Mesodermal cell (in vitro differentiated cells): Measurements from ENCODE around the gene CNNM1.
A peak's percentile ranks its signal among the peaks of the same experiment; 100 is the strongest.

ENCODE experiments used
- H3K27ac ChIP-seq: 2 replicates; pipeline ENCODE4 v1.7.0; 2013; ENCODE audit warnings: mild to moderate bottlenecking, low read depth, low read length, moderate library complexity; ENCODE audit not compliant: severe bottlenecking
- H3K36me3 ChIP-seq: 2 replicates; pipeline ENCODE4 v1.7.1; 2013; ENCODE audit warnings: mild to moderate bottlenecking, low read length, moderate library complexity; ENCODE audit not compliant: control insufficient read depth, insufficient read depth
- H3K4me1 ChIP-seq: one replicate; pipeline ENCODE4 v1.7.1; 2013; ENCODE audit warnings: mild to moderate bottlenecking, low read length; ENCODE audit not compliant: insufficient read depth, control insufficient read depth, poor library complexity, severe bottlenecking
- H3K4me3 ChIP-seq: 2 replicates; pipeline ENCODE4 v1.7.0; 2013; ENCODE audit warnings: low read length, control low read depth, mild to moderate bottlenecking; ENCODE audit not compliant: insufficient read depth, poor library complexity, severe bottlenecking; ENCODE audit errors: extremely low read depth
- H3K9me3 ChIP-seq: 2 replicates; pipeline ENCODE4 v1.7.1; 2013; ENCODE audit warnings: mild to moderate bottlenecking, low read length, moderate library complexity; ENCODE audit not compliant: control insufficient read depth
- WGBS, 2 experiments: methylation state at CpG; one replicate each; pipeline ENCODE4 v1.1.5; 2013; ENCODE audit warnings: missing lambda C conversion rate in 2 of 2; ENCODE audit not compliant: insufficient coverage in 2 of 2; 5-methylcytosine and 5-hydroxymethylcytosine counted together

Gene CNNM1

DNA sequence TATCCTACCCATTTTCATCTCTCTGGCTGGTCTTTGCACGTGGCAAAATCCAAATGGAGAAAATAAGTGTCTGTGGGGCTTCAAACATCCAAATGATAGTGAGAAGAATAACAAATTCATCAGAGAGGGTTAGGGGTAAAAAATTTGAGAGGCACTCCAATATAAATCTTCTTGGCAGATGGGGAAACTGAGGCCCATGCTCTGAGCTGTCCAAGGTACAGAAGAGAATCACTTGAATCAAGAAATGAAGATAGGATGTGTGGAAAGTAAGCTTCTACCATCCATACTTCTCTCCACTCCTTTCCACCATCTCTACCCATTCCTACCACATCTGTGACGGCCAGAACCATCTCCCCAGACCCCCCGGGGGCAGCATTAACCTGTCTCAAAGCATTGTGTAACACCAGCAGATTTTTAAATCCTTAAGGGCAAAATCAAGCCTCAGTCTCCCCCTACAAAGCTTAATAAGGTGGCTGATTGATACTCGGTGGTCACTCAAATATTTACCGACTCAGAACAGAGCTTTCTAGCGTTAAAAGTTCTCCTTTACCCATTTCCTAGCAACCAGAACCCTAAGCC is 100.5 kb downstream of the CNNM1 start:
- whole genome bisulfite sequencing, 2 experiments: 20 to 25% methylated on average over 2 to 5 of the region's 6 CpGs
- Histone ChIP-seq H3K4me3 (peak overlapping the region; percentile 88), H3K9me3 (no peaks in the 10 kb centered on the region), H3K4me1 (no peaks in the 10 kb centered on the region), H3K27ac (no peak overlapping the region), H3K36me3 (peaks cover 17% of the 10 kb centered on the region)

DNA sequence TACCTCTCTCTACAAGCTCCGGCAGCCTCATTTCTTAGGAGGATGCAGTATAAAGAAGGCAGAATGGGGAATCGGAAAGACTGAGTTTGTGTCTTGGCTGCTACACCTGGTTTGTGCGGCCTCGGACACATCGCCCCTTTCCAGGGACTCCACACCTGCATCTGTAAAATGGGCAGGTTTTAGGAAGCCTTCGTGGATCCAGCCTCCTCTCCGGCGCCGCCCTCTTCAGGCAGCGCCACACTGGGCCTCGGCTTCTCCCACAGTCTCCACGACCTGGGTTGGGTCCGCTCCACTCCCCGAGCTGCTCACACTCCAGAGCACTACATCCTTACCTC is 100.9 kb downstream of the CNNM1 start:
- Histone ChIP-seq H3K4me3 (peak overlapping the region; percentile 88), H3K36me3 (peaks cover 12% of the 10 kb centered on the region), H3K4me1 (no peaks in the 10 kb centered on the region), H3K9me3 (no peaks in the 10 kb centered on the region), H3K27ac (peak overlapping the region; percentile 90)
- 4 to 5% methylated on average over 11 to 13 of the region's 14 CpGs for WGBS, 2 experiments

DNA sequence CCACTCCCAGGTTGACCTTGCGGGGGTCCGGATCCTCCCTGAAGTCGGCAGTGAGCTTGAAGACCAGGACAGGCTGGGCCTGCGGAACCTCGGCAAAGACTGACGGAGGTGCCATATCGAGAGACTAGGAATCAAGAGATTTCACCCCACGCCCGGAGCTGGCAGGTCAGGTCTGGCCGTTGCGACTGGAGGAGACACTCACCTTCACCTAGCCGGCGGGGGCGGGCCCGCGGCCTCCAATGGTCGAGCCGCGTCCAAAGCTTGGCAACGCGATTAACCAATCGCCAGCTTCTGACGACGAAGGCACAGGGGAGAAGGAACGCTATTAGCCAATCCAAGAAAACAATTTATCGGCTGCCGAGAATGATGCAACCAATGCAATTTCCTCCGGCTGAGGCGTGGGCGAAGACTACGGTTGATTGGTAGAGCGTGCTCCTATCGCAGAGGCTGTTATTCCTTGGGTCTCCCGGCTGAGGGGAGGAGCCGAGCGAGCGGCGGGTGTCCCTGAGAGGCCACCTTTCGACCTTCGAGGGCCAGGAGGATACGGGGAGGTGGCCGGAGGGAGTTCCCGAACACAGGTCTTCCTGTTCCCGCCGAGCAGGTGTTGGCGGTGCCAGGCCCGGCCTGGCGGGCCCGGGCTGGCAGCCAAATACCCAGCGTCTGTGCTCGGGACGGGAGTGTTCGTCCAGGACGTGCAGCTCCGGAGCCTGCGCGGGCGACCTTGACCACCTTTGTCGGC is 101.5 kb downstream of the CNNM1 start, which contains the start of gene GOT1:
Gene GOT1, minus strand, starts transcription at position 174 of the 739 bp plus-strand sequence. Its CDS starts 59 bp downstream, at position 115.
- H3K4me3 ChIP-seq: peak within 1 kb of the TSS; percentile 88
- H3K9me3 ChIP-seq: no peaks in the 10 kb centered on the region
- peak within 1 kb of the TSS; percentile 90 for H3K27ac ChIP-seq
- no peaks in the 10 kb centered on the region for H3K4me1 ChIP-seq
- peaks cover 7% of the 10 kb centered on the region for H3K36me3 ChIP-seq
- 1% methylated on average over 51 to 59 of the region's 59 CpGs for WGBS, 2 experiments

DNA sequence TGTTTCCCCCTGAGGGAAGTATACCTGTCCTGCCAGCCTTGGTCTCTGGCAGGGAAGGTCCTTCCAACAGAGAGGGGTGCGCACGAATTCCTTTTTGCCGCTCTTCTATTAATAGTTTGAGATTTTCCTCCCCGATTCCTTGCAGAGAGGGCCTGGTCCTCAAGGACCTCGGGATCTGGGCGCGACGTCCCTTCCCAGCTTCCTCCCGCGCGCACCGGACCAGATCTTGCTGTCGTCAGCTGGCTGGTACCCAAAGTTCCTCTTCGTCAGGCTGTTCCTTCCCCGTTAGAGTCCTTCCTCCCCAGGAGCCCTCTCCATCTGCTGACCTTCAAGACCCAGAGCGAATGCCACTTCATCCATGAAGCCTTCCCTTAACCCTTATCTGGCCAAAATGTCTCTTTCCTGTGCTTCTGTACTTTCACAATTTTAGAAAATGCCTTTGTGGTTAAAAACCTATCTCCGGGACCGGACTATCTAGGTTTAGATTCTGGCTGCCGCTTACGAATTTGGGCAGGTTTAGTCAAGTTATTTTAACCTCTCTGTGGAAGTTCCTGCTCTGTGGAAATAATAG is 102.1 kb downstream of the CNNM1 start:
- WGBS, 2 experiments: 3 to 5% methylated on average over 17 to 20 of the region's 20 CpGs
- no peaks in the 10 kb centered on the region for H3K9me3 ChIP-seq
- H3K36me3 ChIP-seq: peaks cover 5% of the 10 kb centered on the region
- H3K27ac ChIP-seq: peak overlapping the region; percentile 34
- H3K4me3 ChIP-seq: peak overlapping the region; percentile 88
- H3K4me1 ChIP-seq: no peaks in the 10 kb centered on the region

DNA sequence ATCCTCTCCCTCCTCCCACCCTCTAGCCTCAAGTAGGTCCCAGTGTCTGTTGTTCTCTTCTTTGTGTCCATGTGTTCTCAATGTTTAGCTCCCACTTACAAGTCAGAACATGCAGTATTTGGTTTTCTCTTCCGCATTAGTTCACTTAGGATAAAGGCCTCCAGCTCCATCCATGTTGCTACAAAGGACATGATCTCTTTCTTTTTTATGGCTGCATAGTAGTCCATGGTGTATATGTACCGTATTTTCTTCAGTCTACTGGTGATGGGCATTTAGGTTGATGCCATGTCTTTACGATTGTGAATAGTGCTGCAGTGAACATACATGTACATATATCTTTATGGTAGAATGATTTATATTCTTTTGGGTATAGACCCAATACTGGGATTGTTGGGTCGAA is 102.9 kb downstream of the CNNM1 start:
- Histone ChIP-seq H3K27ac (no peak overlapping the region), H3K4me3 (no peak overlapping the region), H3K4me1 (no peaks in the 10 kb centered on the region), H3K36me3 (peaks cover 5% of the 10 kb centered on the region), H3K9me3 (no peaks in the 10 kb centered on the region)
- 100% methylated on average over 1 of the region's 4 CpGs for WGBS, 2 experiments

DNA sequence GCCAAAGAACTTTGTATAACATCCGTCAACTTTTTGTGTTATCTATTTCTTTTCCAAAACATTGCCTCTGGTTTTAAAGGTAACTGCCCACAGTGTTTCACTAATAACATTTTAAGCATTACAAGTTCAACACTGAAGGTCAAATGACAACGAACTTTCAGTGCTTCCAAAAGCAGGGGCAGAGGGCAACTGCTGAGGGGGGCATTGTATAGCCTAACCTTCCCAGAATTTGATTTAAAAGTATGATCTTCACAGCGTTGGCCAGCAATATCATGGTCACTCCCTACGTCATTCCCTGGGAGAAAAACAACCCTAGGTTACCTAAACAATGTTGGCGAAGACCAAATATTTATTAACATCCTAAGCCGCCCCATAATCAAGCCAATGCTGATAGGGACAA is 103.7 kb downstream of the CNNM1 start:
- H3K4me3 ChIP-seq: no peak overlapping the region
- H3K27ac ChIP-seq: no peak overlapping the region
- no peaks in the 10 kb centered on the region for H3K4me1 ChIP-seq
- H3K36me3 ChIP-seq: peaks cover under 1% of the 10 kb centered on the region
- 91 to 96% methylated on average over 3 to 4 of the region's 6 CpGs for WGBS, 2 experiments
- H3K9me3 ChIP-seq: no peaks in the 10 kb centered on the region

DNA sequence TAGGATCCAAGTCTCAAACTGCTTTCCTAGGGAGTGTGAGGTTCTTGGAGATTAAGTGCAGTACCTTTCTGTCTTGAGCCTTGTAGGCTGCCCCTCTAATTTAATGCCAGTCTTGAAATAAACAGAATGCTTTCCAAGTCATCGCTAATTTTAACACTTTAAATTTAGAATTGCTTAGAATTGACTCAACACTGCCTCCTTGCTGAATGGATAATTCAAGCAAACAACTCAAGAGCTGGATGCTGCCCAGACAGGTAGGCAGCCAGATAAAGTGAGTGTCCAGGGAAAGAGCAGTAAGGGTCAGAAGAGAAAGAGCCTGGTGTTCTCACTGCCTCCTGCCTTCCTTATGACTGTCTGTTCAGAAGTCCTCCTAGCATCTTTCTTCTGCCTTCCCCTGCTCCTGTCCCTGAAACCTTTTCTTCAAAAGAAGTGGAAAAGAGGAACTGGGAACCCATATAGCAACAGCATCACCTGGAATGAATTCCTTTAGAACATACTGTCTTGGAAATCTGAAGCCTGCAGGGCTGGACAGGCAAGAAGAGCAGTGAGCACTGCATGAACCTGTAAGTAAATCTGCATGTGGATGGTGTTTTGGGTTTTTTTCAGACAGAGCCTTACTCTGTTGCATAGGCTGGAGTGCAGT is 104.3 kb downstream of the CNNM1 start:
- Histone ChIP-seq H3K9me3 (no peaks in the 10 kb centered on the region), H3K4me1 (no peaks in the 10 kb centered on the region), H3K4me3 (no peak overlapping the region), H3K27ac (no peak overlapping the region), H3K36me3 (no peaks in the 10 kb centered on the region)
- 38% methylated on average over 1 of the region's 1 CpG; no CpG with 5 or more reads in 1 of the 2 experiments for WGBS, 2 experiments

DNA sequence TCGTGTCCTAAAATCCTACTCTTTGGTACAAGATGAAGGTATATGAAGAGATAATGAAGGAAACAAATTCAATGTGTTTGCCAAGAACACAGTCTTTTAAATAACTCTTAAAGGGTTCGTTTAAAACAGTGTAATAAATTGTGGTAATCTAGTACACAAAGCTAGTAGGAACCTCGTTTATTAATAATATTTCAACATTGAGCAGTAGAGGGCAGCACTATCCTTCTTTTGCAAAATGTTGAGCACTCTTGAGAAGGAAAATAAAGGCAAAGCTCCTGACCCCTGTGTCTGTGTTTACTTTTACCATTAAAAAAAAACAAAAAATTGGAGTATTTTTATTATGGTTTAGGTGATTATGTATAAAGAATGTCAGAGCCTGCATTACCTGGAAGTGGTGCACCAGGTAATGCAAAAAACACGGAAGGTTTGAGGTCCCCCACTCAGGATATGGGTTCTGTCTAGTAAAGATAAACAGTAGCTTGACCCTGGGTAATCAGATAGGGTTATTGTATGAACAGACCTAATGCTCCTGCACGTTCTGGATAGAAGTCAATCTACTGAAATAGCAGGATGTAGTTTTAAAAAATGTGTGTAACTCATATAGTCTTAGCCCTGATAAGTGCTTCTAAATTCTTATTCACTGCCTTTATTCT is 107.0 kb downstream of the CNNM1 start:
- WGBS, 2 experiments: 58 to 100% methylated on average over 1 to 2 of the region's 5 CpGs
- H3K4me3 ChIP-seq: no peak overlapping the region
- no peaks in the 10 kb centered on the region for H3K9me3 ChIP-seq
- H3K27ac ChIP-seq: no peak overlapping the region
- no peaks in the 10 kb centered on the region for H3K4me1 ChIP-seq
- no peaks in the 10 kb centered on the region for H3K36me3 ChIP-seq

DNA sequence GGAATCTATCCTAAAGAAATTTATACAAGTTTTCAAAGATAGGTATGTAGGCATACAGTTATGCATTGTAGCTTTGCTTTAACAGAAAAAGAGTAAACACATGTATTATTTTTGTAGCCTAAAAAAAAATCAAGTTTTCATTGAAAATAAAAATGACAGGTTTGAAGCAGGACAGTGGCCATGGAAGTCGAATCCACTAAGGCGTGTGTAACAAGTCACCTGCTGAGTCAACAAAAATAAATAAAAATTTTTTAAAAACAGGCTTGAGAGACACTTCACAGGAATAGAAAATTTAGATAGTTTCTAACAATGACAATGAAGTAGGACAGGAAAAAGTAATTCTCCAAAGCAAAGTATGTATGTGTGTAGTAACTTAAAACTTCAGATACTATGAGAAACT is 109.7 kb downstream of the CNNM1 start:
- no peaks in the 10 kb centered on the region for H3K36me3 ChIP-seq
- H3K4me1 ChIP-seq: no peaks in the 10 kb centered on the region
- H3K27ac ChIP-seq: no peak overlapping the region
- WGBS, 2 experiments: no CpG with 5 or more reads among the region's 2 CpGs
- H3K4me3 ChIP-seq: no peak overlapping the region
- H3K9me3 ChIP-seq: no peaks in the 10 kb centered on the region

DNA sequence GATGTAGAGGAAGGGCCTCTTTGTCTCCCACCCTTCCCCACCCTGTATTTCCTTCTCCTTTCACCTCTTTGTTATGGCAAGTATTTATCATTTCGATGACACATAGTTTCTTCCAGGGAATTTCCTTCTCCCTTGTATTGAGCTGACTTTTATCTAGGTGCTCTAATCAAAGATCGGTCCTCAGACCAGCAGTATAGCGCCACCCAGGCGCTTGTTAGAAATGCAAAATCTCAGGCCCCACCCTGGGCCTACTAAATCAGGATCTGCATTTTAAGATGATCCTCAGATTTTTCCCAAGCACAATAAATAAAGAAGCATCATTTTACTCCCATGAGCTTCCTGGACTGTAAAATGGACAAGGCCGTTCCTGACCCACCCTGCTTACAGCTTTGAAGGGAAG is 113.2 kb downstream of the CNNM1 start:
- 77 to 81% methylated on average over 3 to 4 of the region's 5 CpGs for WGBS, 2 experiments
- Histone ChIP-seq H3K4me3 (no peak overlapping the region), H3K9me3 (no peaks in the 10 kb centered on the region), H3K4me1 (no peaks in the 10 kb centered on the region), H3K27ac (no peak overlapping the region), H3K36me3 (no peaks in the 10 kb centered on the region)
